Left ventricle myocardium inferior (tissue), 1 donor: ENCODE measurements around the gene STAT4. TPM values are rescaled to one million over a fixed set of nuclear protein-coding genes. Genes with fewer than 3 reads are reported as not detected.

Experiments used
- DNase-seq: peaks from one replicate; pipeline ENCODE4 v3.0.0-alpha.2; 2020
- H3K27ac ChIP-seq: fragments of 200-600 bp; replicated peaks from 2 replicates; pipeline ENCODE4 v1.8.0; 2021
- H3K27me3 ChIP-seq: fragments of 200-600 bp; 2 replicates; pipeline ENCODE4 v1.8.0; 2021; ENCODE audit warnings: low read depth
- H3K36me3 ChIP-seq: fragments of 200-600 bp; 2 replicates; pipeline ENCODE4 v1.8.0; 2021
- H3K4me1 ChIP-seq: fragments of 200-600 bp; 2 replicates; pipeline ENCODE4 v1.8.0; 2021
- H3K4me3 ChIP-seq: fragments of 200-600 bp; 2 replicates; pipeline ENCODE4 v1.8.0; 2021; ENCODE audit warnings: mild to moderate bottlenecking, moderate library complexity
- H3K9me3 ChIP-seq: fragments of 200-600 bp; replicated peaks from 2 replicates; pipeline ENCODE4 v1.8.0; 2021
- intact Hi-C: fragments of 100-400 bp; cut with micrococcal nuclease; formaldehyde crosslinking; loops from one replicate; pipeline ENCODE4 v1.11.0; 2022
- total RNA-seq: library from RNA; stranded (reverse); fragmentation: NEBNext Ultra II Directional; extraction: Animal tissue kit (Norgen Biotek cat#: 25700); gene quantifications from one replicate; pipeline ENCODE4 v1.2.1, GENCODE V29; 2021
- TF ChIP-seq, protein P1 (sequence below): fragments of 200-600 bp; IDR thresholded peaks from 2 replicates; pipeline ENCODE4 v1.8.0; 2021; ENCODE audit warnings: antibody characterized with exemption, mild to moderate bottlenecking, borderline replicate concordance
- donor health status: DM: no; HTN: yes; CAD: no; lungs with severe emphysema.

Gene STAT4
- total RNA-seq, 1 donor from 2014 or later, result 0.82 TPM

DNA sequence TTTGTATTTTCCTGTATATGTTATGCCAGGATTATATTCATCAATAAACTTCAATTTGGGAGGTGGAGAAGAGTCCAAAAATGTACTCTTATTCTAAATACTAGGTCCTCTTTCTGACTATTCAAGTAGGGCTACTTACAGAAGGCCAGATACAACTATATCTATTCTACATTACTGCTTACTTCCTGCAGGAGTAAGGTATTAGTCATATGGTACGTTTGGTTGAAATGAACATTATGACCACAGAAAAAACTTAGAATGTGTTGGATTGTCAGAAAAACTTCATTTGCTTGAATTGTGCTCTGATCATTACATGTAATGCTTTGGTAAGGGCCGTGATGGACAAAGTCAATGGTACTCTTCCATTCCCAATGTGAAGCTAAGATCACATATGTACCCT is 35.0 kb downstream of the STAT4 start:
- DNase-seq, result no peak
- Histone ChIP-seq H3K36me3 (no peaks in the 10 kb centered on the region), H3K4me1 (no peaks in the 10 kb centered on the region), H3K9me3 (no peaks in the 10 kb centered on the region), H3K4me3 (no peak overlapping the region), H3K27ac (no peak overlapping the region), H3K27me3 (no peaks in the 10 kb centered on the region)
- TF ChIP-seq, protein P1, sequence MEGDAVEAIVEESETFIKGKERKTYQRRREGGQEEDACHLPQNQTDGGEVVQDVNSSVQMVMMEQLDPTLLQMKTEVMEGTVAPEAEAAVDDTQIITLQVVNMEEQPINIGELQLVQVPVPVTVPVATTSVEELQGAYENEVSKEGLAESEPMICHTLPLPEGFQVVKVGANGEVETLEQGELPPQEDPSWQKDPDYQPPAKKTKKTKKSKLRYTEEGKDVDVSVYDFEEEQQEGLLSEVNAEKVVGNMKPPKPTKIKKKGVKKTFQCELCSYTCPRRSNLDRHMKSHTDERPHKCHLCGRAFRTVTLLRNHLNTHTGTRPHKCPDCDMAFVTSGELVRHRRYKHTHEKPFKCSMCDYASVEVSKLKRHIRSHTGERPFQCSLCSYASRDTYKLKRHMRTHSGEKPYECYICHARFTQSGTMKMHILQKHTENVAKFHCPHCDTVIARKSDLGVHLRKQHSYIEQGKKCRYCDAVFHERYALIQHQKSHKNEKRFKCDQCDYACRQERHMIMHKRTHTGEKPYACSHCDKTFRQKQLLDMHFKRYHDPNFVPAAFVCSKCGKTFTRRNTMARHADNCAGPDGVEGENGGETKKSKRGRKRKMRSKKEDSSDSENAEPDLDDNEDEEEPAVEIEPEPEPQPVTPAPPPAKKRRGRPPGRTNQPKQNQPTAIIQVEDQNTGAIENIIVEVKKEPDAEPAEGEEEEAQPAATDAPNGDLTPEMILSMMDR, result no peak
- intact Hi-C loops, result no loop called here

GRCh38 chr2:191115391-191115790 is 35.4 kb downstream of the STAT4 start:
- intact Hi-C loops, result no loop called here
- no peak overlapping the region for H3K4me3 ChIP-seq
- H3K36me3 ChIP-seq, result no peaks in the 10 kb centered on the region
- TF ChIP-seq, protein P1, result no peak
- no peak overlapping the region for H3K27ac ChIP-seq
- no peaks in the 10 kb centered on the region for H3K4me1 ChIP-seq
- DNase-seq, result no peak
- H3K27me3 ChIP-seq, result no peaks in the 10 kb centered on the region
- H3K9me3 ChIP-seq, result no peaks in the 10 kb centered on the region

- intact Hi-C loops, result no loop called here
- no peaks in the 10 kb centered on the region for H3K4me1 ChIP-seq
- H3K9me3 ChIP-seq, result no peaks in the 10 kb centered on the region
- DNase-seq, result no peak
- H3K4me3 ChIP-seq, result no peak overlapping the region
- no peaks in the 10 kb centered on the region for H3K36me3 ChIP-seq
- TF ChIP-seq, protein P1, result no peak
- no peak overlapping the region for H3K27ac ChIP-seq
- no peaks in the 10 kb centered on the region for H3K27me3 ChIP-seq
Measured at GRCh38 chr2:191114403-191114886, 36.3 kb downstream of the STAT4 start.

DNA sequence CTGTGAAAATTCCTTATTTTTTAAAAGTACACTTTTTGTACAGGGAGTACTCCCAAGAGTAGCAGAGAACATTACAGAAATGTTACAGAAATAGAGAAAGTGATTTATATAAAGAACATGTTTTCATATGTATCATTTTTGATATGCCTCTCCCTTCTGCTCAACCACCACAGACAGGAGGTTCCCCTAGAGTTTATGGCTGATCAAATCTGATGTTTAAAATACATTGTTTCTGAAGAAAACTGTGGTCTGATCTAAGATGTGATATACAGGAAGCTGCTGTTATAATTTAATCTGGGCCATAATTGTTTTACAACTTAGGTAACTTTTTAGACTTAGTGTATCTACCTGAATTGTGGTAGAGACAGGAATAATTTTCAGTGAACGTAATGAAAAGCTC is 37.0 kb downstream of the STAT4 start:
- TF ChIP-seq, protein P1, result no peak
- Histone ChIP-seq H3K4me1 (no peaks in the 10 kb centered on the region), H3K36me3 (no peaks in the 10 kb centered on the region), H3K27me3 (no peaks in the 10 kb centered on the region), H3K9me3 (no peaks in the 10 kb centered on the region), H3K27ac (no peak overlapping the region), H3K4me3 (no peak overlapping the region)
- DNase-seq, result no peak
- intact Hi-C loops, result no loop called here

GRCh38 chr2:191112448-191112901 is 38.3 kb downstream of the STAT4 start:
- no peak for DNase-seq
- Histone ChIP-seq H3K4me1 (no peaks in the 10 kb centered on the region), H3K4me3 (no peak overlapping the region), H3K9me3 (no peaks in the 10 kb centered on the region), H3K36me3 (no peaks in the 10 kb centered on the region), H3K27ac (no peak overlapping the region), H3K27me3 (no peaks in the 10 kb centered on the region)
- TF ChIP-seq, protein P1, result no peak
- intact Hi-C loops, result no loop called here
